Measurements from ENCODE around the gene GRK7. TPM values are rescaled to one million over a fixed set of nuclear protein-coding genes. Genes with fewer than 3 reads are reported as not detected.

GRK7 gene
- total RNA-seq, 2 donors from 2014 or later: 0.12 TPM; not detected in 1

GRCh38 chr3:141776376-141776775 is 13.2 kb downstream of the GRK7 start:
- Histone ChIP-seq H3K27me3 (no peaks in the 10 kb centered on the region), H3K36me3 (no peaks in the 10 kb centered on the region), H3K4me3 (no peak overlapping the region), H3K4me1 (no peaks in the 10 kb centered on the region), H3K27ac (no peak overlapping the region), H3K9me3 (no peaks in the 10 kb centered on the region)
- DNase-seq (ENCODE audit: low spot score): no peak
- no peak for TF ChIP-seq CTCF (IDR thresholded peaks at IDR 0.05)

GRCh38 chr3:141776885-141777284 is 13.7 kb downstream of the GRK7 start:
- no peak for DNase-seq (ENCODE audit: low spot score)

GRCh38 chr3:141777957-141778813 is 15.0 kb downstream of the GRK7 start:
- DNase-seq (ENCODE audit: low spot score): no peak
- no peaks in the 10 kb centered on the region for H3K27me3 ChIP-seq
- no peak overlapping the region for H3K4me3 ChIP-seq
- H3K36me3 ChIP-seq: no peaks in the 10 kb centered on the region
- H3K9me3 ChIP-seq: no peaks in the 10 kb centered on the region
- no peak for TF ChIP-seq CTCF (IDR thresholded peaks at IDR 0.05)
- H3K27ac ChIP-seq: no peak overlapping the region
- no peaks in the 10 kb centered on the region for H3K4me1 ChIP-seq

More at GRCh38 chr3:141776885-141777284, 13.7 kb downstream of the GRK7 start:
- Histone ChIP-seq H3K27ac (no peak overlapping the region), H3K4me3 (no peak overlapping the region), H3K9me3 (no peaks in the 10 kb centered on the region), H3K27me3 (no peaks in the 10 kb centered on the region), H3K4me1 (no peaks in the 10 kb centered on the region), H3K36me3 (no peaks in the 10 kb centered on the region)
- TF ChIP-seq CTCF (IDR thresholded peaks at IDR 0.05): no peak

GRCh38 chr3:141779667-141780066 is 16.5 kb downstream of the GRK7 start:
- Histone ChIP-seq H3K36me3 (no peaks in the 10 kb centered on the region), H3K4me1 (no peaks in the 10 kb centered on the region), H3K27me3 (no peaks in the 10 kb centered on the region), H3K27ac (no peak overlapping the region), H3K9me3 (no peaks in the 10 kb centered on the region), H3K4me3 (no peak overlapping the region)
- DNase-seq (ENCODE audit: low spot score): no peak
- TF ChIP-seq CTCF (IDR thresholded peaks at IDR 0.05): no peak

- DNase-seq (ENCODE audit: low spot score): peak; percentile 11
- Histone ChIP-seq H3K27me3 (no peaks in the 10 kb centered on the region), H3K9me3 (no peaks in the 10 kb centered on the region), H3K4me3 (no peak overlapping the region), H3K36me3 (no peaks in the 10 kb centered on the region), H3K27ac (no peak overlapping the region), H3K4me1 (no peaks in the 10 kb centered on the region)
- no peak for TF ChIP-seq CTCF (IDR thresholded peaks at IDR 0.05)
Observed at GRCh38 chr3:141782386-141782932, 19.3 kb downstream of the GRK7 start.
